Tibial nerve (tissue), 3 donors: ENCODE data around the gene TRPV6.

Source experiments
- POLR2A ChIP-seq, 2 donors: fragments of 450-650 bp; IDR thresholded peaks; one replicate each; pipeline ENCODE4 v1.6.1; 2017; ENCODE audit warnings: antibody characterized with exemption in 2 of 2, mild to moderate bottlenecking in 2 of 2, moderate library complexity in 2 of 2
- TF ChIP-seq, protein P1 (sequence below), 5 experiments: fragments of 200-600 bp in 3 of 5; fragments of 450-650 bp in 2 of 5; sonication (generic) in 3 of 5; IDR thresholded peaks; one replicate each; pipeline ENCODE4 v1.5.1; 2016 to 2019; ENCODE audit warnings: antibody characterized with exemption in 5 of 5, mild to moderate bottlenecking in 3 of 5, moderate library complexity in 2 of 5

- TF ChIP-seq, protein P1, sequence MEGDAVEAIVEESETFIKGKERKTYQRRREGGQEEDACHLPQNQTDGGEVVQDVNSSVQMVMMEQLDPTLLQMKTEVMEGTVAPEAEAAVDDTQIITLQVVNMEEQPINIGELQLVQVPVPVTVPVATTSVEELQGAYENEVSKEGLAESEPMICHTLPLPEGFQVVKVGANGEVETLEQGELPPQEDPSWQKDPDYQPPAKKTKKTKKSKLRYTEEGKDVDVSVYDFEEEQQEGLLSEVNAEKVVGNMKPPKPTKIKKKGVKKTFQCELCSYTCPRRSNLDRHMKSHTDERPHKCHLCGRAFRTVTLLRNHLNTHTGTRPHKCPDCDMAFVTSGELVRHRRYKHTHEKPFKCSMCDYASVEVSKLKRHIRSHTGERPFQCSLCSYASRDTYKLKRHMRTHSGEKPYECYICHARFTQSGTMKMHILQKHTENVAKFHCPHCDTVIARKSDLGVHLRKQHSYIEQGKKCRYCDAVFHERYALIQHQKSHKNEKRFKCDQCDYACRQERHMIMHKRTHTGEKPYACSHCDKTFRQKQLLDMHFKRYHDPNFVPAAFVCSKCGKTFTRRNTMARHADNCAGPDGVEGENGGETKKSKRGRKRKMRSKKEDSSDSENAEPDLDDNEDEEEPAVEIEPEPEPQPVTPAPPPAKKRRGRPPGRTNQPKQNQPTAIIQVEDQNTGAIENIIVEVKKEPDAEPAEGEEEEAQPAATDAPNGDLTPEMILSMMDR (IDR thresholded peaks at IDR 0.05): no peak
- TF ChIP-seq POLR2A (IDR thresholded peaks at IDR 0.05): no peak
Observed at GRCh38 chr7:142892951-142893350, 7.4 kb upstream of the TRPV6 start.
